OCI-LY1 (cell line): Measurements from ENCODE around the gene ANKRD11.

Experiments
- H2AFZ ChIP-seq: fragments of 200-600 bp; sonication (generic), shearing (Covaris generic); 2 replicates; pipeline ENCODE4 v1.6.0; 2014; ENCODE audit warnings: antibody characterized with exemption, mild to moderate bottlenecking, low read length
- H3F3A ChIP-seq: fragments of 200-600 bp; sonication (generic), shearing (Covaris generic); 2 replicates; pipeline ENCODE4 v1.6.0; 2014; ENCODE audit warnings: mild to moderate bottlenecking, antibody characterized with exemption, low read length, moderate library complexity; ENCODE audit not compliant: insufficient read depth
- H3K27ac ChIP-seq: fragments of 200-600 bp; sonication (generic); 2 replicates; pipeline ENCODE4 v1.5.1; 2014; ENCODE audit warnings: low read length, mixed run types, mild to moderate bottlenecking, low read depth; ENCODE audit not compliant: poor library complexity, severe bottlenecking
- H3K27me3 ChIP-seq: fragments of 200-600 bp; sonication (generic); 2 replicates; pipeline ENCODE4 v1.6.0; 2014; ENCODE audit warnings: antibody characterized with exemption, mild to moderate bottlenecking, low read length, moderate library complexity; ENCODE audit not compliant: insufficient read depth
- H3K36me3 ChIP-seq: fragments of 200-600 bp; sonication (generic); 2 replicates; pipeline ENCODE4 v1.6.1; 2014; ENCODE audit warnings: mild to moderate bottlenecking, antibody characterized with exemption, low read length, moderate library complexity, mixed read lengths; ENCODE audit not compliant: insufficient read depth
- H3K4me1 ChIP-seq: fragments of 200-600 bp; sonication (generic); 2 replicates; pipeline ENCODE4 v1.5.1; 2014; ENCODE audit warnings: mild to moderate bottlenecking, low read length, moderate library complexity; ENCODE audit not compliant: insufficient read depth, severe bottlenecking
- H3K4me2 ChIP-seq: fragments of 200-600 bp; sonication (generic), shearing (Covaris generic); 2 replicates; pipeline ENCODE4 v1.6.1; 2014; ENCODE audit warnings: low read length
- H3K4me3 ChIP-seq: fragments of 200-600 bp; sonication (generic); 2 replicates; pipeline ENCODE4 v1.5.1; 2014; ENCODE audit warnings: low read length, low read depth, mild to moderate bottlenecking, mixed read lengths; ENCODE audit not compliant: poor library complexity, severe bottlenecking
- H3K79me2 ChIP-seq: fragments of 200-600 bp; shearing (Covaris generic); 2 replicates; pipeline ENCODE4 v1.6.1; 2016; ENCODE audit warnings: mixed run types, low read length, mixed read lengths; ENCODE audit not compliant: insufficient read depth
- H3K9ac ChIP-seq: fragments of 200-600 bp; sonication (generic), shearing (Covaris generic); 2 replicates; pipeline ENCODE4 v1.6.1; 2014; ENCODE audit warnings: mild to moderate bottlenecking, low read length, mixed read lengths
- H3K9me2 ChIP-seq: fragments of 200-600 bp; sonication (generic), shearing (Covaris generic); 2 replicates; pipeline ENCODE4 v1.6.1; 2014; ENCODE audit warnings: low read depth, mild to moderate bottlenecking, low read length, mixed read lengths
- H3K9me3 ChIP-seq: fragments of 200-600 bp; shearing (Covaris generic); 2 replicates; pipeline ENCODE4 v1.6.1; 2014; ENCODE audit warnings: low read length, mixed read lengths
- H4K20me1 ChIP-seq: fragments of 200-600 bp; sonication (generic), shearing (Covaris generic); 2 replicates; pipeline ENCODE4 v1.6.0; 2016; ENCODE audit warnings: mild to moderate bottlenecking, low read length; ENCODE audit not compliant: insufficient read depth
- CTCF ChIP-seq: fragments of 200-600 bp; sonication (generic), shearing (Covaris generic); IDR thresholded peaks from 2 replicates; pipeline ENCODE4 v1.5.1; 2017; ENCODE audit warnings: mild to moderate bottlenecking, antibody characterized with exemption, low read length, moderate library complexity, mixed read lengths
- EZH2 ChIP-seq: fragments of 200-600 bp; sonication (generic), shearing (Covaris generic); IDR thresholded peaks from 2 replicates; pipeline ENCODE4 v1.8.0; 2017; ENCODE audit warnings: borderline replicate concordance, mixed run types, mild to moderate bottlenecking, antibody characterized with exemption, low read length, moderate library complexity, mixed read lengths

ANKRD11 gene

GRCh38 chr16:89458967-89459366 is 31.4 kb downstream of the ANKRD11 start:
- Histone ChIP-seq H3K9me3 (no peaks in the 10 kb centered on the region), H3K79me2 (peaks cover 74% of the 10 kb centered on the region), H3K27me3 (no peaks in the 10 kb centered on the region), H3K36me3 (peaks cover 8% of the 10 kb centered on the region), H3K9me2 (no peaks in the 10 kb centered on the region), H3K4me2 (no peak overlapping the region), H3K27ac (no peak overlapping the region), H3F3A (no peaks in the 10 kb centered on the region), H3K4me3 (no peak overlapping the region), H3K9ac (no peak overlapping the region), H4K20me1 (peaks cover 2% of the 10 kb centered on the region; the same call in 1 of the 2 replicates), H3K4me1 (peaks cover 4% of the 10 kb centered on the region), H2AFZ (no peak overlapping the region)
- TF ChIP-seq CTCF, result no peak
- TF ChIP-seq EZH2, result no peak

GRCh38 chr16:89458551-89458950 is 31.8 kb downstream of the ANKRD11 start:
- Histone ChIP-seq H3K36me3 (peaks cover 8% of the 10 kb centered on the region), H3K9me3 (no peaks in the 10 kb centered on the region), H3K79me2 (peaks cover 74% of the 10 kb centered on the region), H3K4me3 (no peak overlapping the region), H3K9me2 (no peaks in the 10 kb centered on the region), H3K9ac (no peak overlapping the region), H3K27me3 (no peaks in the 10 kb centered on the region), H3K4me1 (peaks cover 8% of the 10 kb centered on the region), H3F3A (no peaks in the 10 kb centered on the region), H4K20me1 (peaks cover 2% of the 10 kb centered on the region; the same call in 1 of the 2 replicates), H3K27ac (no peak overlapping the region), H2AFZ (no peak overlapping the region), H3K4me2 (no peak overlapping the region)
- TF ChIP-seq EZH2 (no peak), CTCF (no peak)

DNA sequence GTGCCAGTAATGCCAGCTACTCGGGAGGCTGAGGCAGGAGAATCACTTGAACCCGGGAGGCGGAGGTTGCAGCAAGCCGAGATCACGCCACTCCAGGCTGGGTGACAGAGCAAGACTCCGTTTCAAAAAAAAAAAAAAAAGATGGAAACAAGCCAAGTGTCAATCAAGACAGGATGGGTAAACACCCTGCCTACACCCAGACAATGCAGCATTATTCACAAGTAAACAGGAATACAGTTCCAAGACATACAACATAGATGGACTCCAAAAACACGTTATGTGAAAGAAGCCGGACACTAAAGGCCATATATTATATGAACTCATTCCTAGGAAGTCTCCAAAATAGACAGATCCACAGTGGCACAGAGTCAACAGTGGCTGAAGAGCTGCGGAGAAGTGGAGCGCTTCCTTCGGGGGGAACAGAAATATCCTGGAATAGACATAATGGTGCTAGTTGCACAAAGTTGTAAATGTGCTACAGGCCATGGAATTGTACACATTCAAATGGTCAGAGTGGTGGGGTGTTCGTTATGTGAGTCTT is 33.9 kb downstream of the ANKRD11 start:
- Histone ChIP-seq H3K79me2 (peaks cover 91% of the 10 kb centered on the region), H2AFZ (no peak overlapping the region), H3K4me3 (no peak overlapping the region), H3K27ac (no peak overlapping the region), H3K9me2 (no peaks in the 10 kb centered on the region), H3K36me3 (peaks cover 8% of the 10 kb centered on the region), H3K9ac (no peak overlapping the region), H3F3A (no peaks in the 10 kb centered on the region), H4K20me1 (peaks cover 8% of the 10 kb centered on the region; the same call in 1 of the 2 replicates), H3K4me2 (no peak overlapping the region), H3K9me3 (no peaks in the 10 kb centered on the region), H3K27me3 (no peaks in the 10 kb centered on the region), H3K4me1 (peaks cover 24% of the 10 kb centered on the region)
- TF ChIP-seq EZH2 (no peak), CTCF (no peak)
